Common myeloid progenitor, CD34-positive (primary cell): Measurements from ENCODE around the gene PAQR8.

Source experiments
- CTCF ChIA-PET: fragments of 350-600 bp; sonication (Branson Sonifier 250); formaldehyde crosslinking; loops from one replicate; lab custom pipeline; 2021; ENCODE audit warnings: antibody characterized with exemption; lab: Charles Lee
- POLR2A ChIA-PET: fragments of 350-600 bp; sonication (Branson Sonifier 250); formaldehyde crosslinking; loops from one replicate; lab custom pipeline; 2021; ENCODE audit warnings: antibody characterized with exemption; lab: Charles Lee
- DNase-seq, 3 donors: peaks; one replicate each; pipeline versions ENCODE4 v3.0.0 to v3.0.0-alpha.2; 2013
- H3K27ac ChIP-seq, 2 experiments: 1 replicate in 1 of 2; 2 replicates in 1 of 2; pipeline ENCODE4 v1.7.0; 2013; ENCODE audit warnings: inconsistent platforms in 2 of 2, low read length in 2 of 2, mild to moderate bottlenecking in 2 of 2, low read depth in 1 of 2, moderate library complexity in 1 of 2; ENCODE audit not compliant: severe bottlenecking in 2 of 2, insufficient read depth in 1 of 2, poor library complexity in 1 of 2
- H3K27me3 ChIP-seq, 5 experiments: replicated peaks in 2 of 5; 1 replicate in 3 of 5; 2 replicates in 2 of 5; pipeline versions ENCODE4 v1.6.1 to v1.7.0; 2013; ENCODE audit warnings: low read length in 4 of 5, mild to moderate bottlenecking in 2 of 5, moderate library complexity in 2 of 5, inconsistent platforms in 1 of 5; ENCODE audit not compliant: insufficient read depth in 5 of 5, control insufficient read depth in 4 of 5
- H3K36me3 ChIP-seq, 4 experiments: 1 replicate in 2 of 4; 2 replicates in 2 of 4; pipeline versions ENCODE4 v1.6.1 to v1.7.0; 2013; ENCODE audit warnings: low read length in 3 of 4, control low read depth in 1 of 4, mild to moderate bottlenecking in 1 of 4; ENCODE audit not compliant: control insufficient read depth in 4 of 4, insufficient read depth in 4 of 4
- H3K4me1 ChIP-seq, 4 experiments: 1 replicate in 3 of 4; 2 replicates in 1 of 4; pipeline versions ENCODE4 v1.6.1 to v1.7.1; 2013; ENCODE audit warnings: low read length in 3 of 4, mild to moderate bottlenecking in 3 of 4, control low read depth in 1 of 4, inconsistent platforms in 1 of 4, moderate library complexity in 1 of 4; ENCODE audit not compliant: control insufficient read depth in 4 of 4, insufficient read depth in 4 of 4; ENCODE audit errors: control extremely low read depth in 1 of 4
- H3K4me3 ChIP-seq, 7 experiments: 1 replicate in 4 of 7; 2 replicates in 3 of 7; pipeline versions ENCODE4 v1.5.1 to v1.7.0; 2013; ENCODE audit warnings: mild to moderate bottlenecking in 7 of 7, low read length in 6 of 7, moderate library complexity in 6 of 7, inconsistent platforms in 2 of 7, low read depth in 2 of 7, control low read depth in 1 of 7; ENCODE audit not compliant: insufficient read depth in 4 of 7, control insufficient read depth in 1 of 7; ENCODE audit errors: extremely low read depth in 1 of 7
- H3K9me3 ChIP-seq, 5 experiments: 1 replicate in 4 of 5; 2 replicates in 1 of 5; pipeline versions ENCODE4 v1.6.1 to v1.7.1; 2013; ENCODE audit warnings: low read length in 4 of 5, mild to moderate bottlenecking in 2 of 5, inconsistent platforms in 1 of 5, low read depth in 1 of 5, moderate library complexity in 1 of 5; ENCODE audit not compliant: control insufficient read depth in 4 of 5, insufficient read depth in 2 of 5; ENCODE audit errors: control extremely low read depth in 1 of 5
- WGBS: methylation state at CpG from one replicate; pipeline ENCODE4 v1.1.5; 2013; ENCODE audit not compliant: insufficient coverage; 5-methylcytosine and 5-hydroxymethylcytosine counted together

PAQR8 gene

DNA sequence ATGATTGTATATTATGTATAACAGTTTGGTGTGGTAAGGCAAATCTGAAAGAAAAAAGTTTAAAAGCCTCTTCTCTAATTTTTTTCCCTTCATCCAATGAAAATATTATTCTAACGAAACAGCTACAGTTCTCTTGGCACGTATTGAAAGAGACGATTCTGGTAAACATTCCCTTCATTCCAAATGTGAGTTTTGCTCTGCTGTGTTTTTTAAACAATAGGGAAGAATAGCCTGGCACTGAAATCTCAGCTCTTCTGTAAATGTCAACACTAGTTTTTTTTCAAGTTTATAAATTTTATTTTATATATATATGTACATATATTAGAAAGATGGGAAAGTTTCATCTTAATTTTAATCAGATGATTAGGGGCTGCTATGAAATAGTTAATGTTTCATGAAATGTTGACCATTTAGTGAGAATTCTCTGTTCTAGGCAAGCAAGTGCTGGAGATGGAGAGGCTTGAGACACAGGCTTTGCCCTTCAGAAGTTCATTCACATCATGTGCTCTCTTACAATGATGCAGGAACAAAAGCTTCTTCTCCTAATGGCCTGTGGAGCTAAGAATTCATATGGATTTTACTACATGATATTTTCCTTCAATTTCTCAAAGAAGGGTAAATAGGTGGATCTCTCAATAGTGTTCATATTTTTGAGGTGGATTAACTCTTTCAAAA lies 4.1 kb downstream of the PAQR8 start:
- Histone ChIP-seq H3K27ac (no peak overlapping the region), H3K27me3 (no peaks in the 10 kb centered on the region), H3K4me1 (peaks cover 5 to 22% (median 19%) of the 10 kb centered on the region in 4 experiments), H3K36me3 (peaks cover 2 to 10% (median 4%) of the 10 kb centered on the region in 4 experiments), H3K9me3 (no peaks in the 10 kb centered on the region), H3K4me3 (no peak overlapping the region)
- WGBS: 90% methylated on average over 2 of the region's 3 CpGs
- CTCF ChIA-PET: interaction anchor here (0.5 to 3.2 kb wide), 8 partner anchors 21 to 989 kb away, joined by 3 to 14 read pairs (median 3); partner anchors contain the start of gene MCM3
- POLR2A ChIA-PET: no interaction called here
- DNase-seq: no peak

- 100% methylated on average over 5 of the region's 6 CpGs for WGBS
Observed at GRCh38 chr6:52368002-52368401, 6.1 kb downstream of the PAQR8 start.

GRCh38 chr6:52369234-52369633 lies 7.3 kb downstream of the PAQR8 start:
- no peak for DNase-seq
- Histone ChIP-seq H3K4me3 (no peak overlapping the region), H3K4me1 (no peaks in the 10 kb centered on the region), H3K27me3 (no peaks in the 10 kb centered on the region), H3K36me3 (peaks cover 4 to 19% (median 10%) of the 10 kb centered on the region in 4 experiments), H3K27ac (no peak overlapping the region), H3K9me3 (peaks cover 0 to 4% (median 0%) of the 10 kb centered on the region in 5 experiments)
- ChIA-PET CTCF (interaction anchor here (0.7 kb wide), 1 partner anchor 16 kb away, joined by 3 read pairs; no protein-coding TSS in a partner anchor), POLR2A (no interaction called here)
- no CpG with 5 or more reads among the region's 2 CpGs for WGBS

More at GRCh38 chr6:52368002-52368401, 6.1 kb downstream of the PAQR8 start:
- no peaks in the 10 kb centered on the region for H3K27me3 ChIP-seq
- POLR2A ChIA-PET: no interaction called here
- H3K27ac ChIP-seq: no peak overlapping the region
- no peaks in the 10 kb centered on the region for H3K9me3 ChIP-seq
- no peak for DNase-seq
- no peak overlapping the region for H3K4me3 ChIP-seq
- CTCF ChIA-PET: interaction anchor here (0.6 to 3.2 kb wide), 3 partner anchors 9 to 82 kb away, joined by 3 to 14 read pairs (median 4); partner anchors contain the start of gene MCM3
- peaks cover 5 to 8% (median 6%) of the 10 kb centered on the region in 4 experiments for H3K4me1 ChIP-seq
- peaks cover 2 to 12% (median 4%) of the 10 kb centered on the region in 4 experiments for H3K36me3 ChIP-seq

- no peak for DNase-seq
- CTCF ChIA-PET: interaction anchor here (1.5 to 2.8 kb wide), 4 partner anchors 9 to 83 kb away, joined by 3 to 16 read pairs (median 6); partner anchors contain the start of gene PAQR8
- H3K9me3 ChIP-seq: peaks cover 0 to 4% (median 0%) of the 10 kb centered on the region in 5 experiments
Observed at GRCh38 chr6:52371656-52372191, 9.8 kb downstream of the PAQR8 start.

GRCh38 chr6:52373151-52373690 lies 11.3 kb downstream of the PAQR8 start:
- Histone ChIP-seq H3K4me1 (peaks cover 3 to 17% (median 10%) of the 10 kb centered on the region in 4 experiments), H3K27me3 (no peaks in the 10 kb centered on the region), H3K9me3 (peaks cover 0 to 4% (median 0%) of the 10 kb centered on the region in 5 experiments), H3K4me3 (no peak overlapping the region), H3K36me3 (peaks cover 3 to 9% (median 6%) of the 10 kb centered on the region in 4 experiments), H3K27ac (no peak overlapping the region)
- ChIA-PET CTCF (interaction anchor here (1.1 to 2.8 kb wide), 7 partner anchors 9 to 87 kb away, joined by 3 to 16 read pairs (median 3); partner anchors contain the start of gene PAQR8), POLR2A (interaction anchor here (0.9 kb wide), 1 partner anchor 89 kb away, joined by 3 read pairs; the partner anchor contains the start of gene MCM3)
- 96% methylated on average over 5 of the region's 5 CpGs for WGBS
- no peak for DNase-seq

More at GRCh38 chr6:52371656-52372191, 9.8 kb downstream of the PAQR8 start:
- Histone ChIP-seq H3K4me3 (no peak overlapping the region), H3K36me3 (peaks cover 4 to 16% (median 9%) of the 10 kb centered on the region in 4 experiments), H3K4me1 (peaks cover 0 to 3% (median under 1%) of the 10 kb centered on the region in 4 experiments), H3K27ac (no peak overlapping the region), H3K27me3 (no peaks in the 10 kb centered on the region)
- WGBS: 100% methylated on average over 1 of the region's 2 CpGs
- POLR2A ChIA-PET: no interaction called here

GRCh38 chr6:52374247-52374646 lies 12.3 kb downstream of the PAQR8 start:
- CTCF ChIA-PET: interaction anchor here (1.0 to 3.1 kb wide), 2 partner anchors 11 to 85 kb away, joined by 4 to 10 read pairs; partner anchors contain the start of gene PAQR8

More at GRCh38 chr6:52374247-52374646, 12.3 kb downstream of the PAQR8 start:
- no peak for DNase-seq
- no peaks in the 10 kb centered on the region for H3K27me3 ChIP-seq
- no peak overlapping the region for H3K4me3 ChIP-seq
- WGBS: 100% methylated on average over 4 of the region's 4 CpGs
- H3K36me3 ChIP-seq: peaks cover 3 to 9% (median 6%) of the 10 kb centered on the region in 4 experiments
- POLR2A ChIA-PET: no interaction called here
- H3K27ac ChIP-seq: no peak overlapping the region
- H3K9me3 ChIP-seq: peaks cover 0 to 4% (median 0%) of the 10 kb centered on the region in 5 experiments
- H3K4me1 ChIP-seq: peaks cover 4 to 18% (median 10%) of the 10 kb centered on the region in 4 experiments
